ENCODE results near the gene FMO4.

DNA sequence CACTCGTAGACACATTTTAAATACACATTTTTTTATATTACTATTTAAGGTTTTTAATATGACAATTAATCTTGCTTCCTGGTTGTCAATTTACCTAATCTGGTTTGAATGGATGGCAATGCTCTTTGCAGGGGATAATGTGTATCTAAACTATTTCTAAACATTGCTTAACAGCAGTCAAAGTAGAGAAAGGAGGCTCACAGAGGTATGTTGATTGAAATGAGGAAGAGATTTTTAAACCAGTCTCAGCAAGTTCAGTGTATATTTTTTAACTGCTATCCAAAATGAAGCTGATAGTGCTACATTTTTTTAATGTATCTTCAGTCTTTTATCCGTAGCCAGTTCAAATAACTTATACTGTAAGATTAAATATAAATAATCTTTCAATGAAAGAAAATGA, 48.3 kb upstream of the FMO4 start:
- TF ChIP-seq, protein P1, sequence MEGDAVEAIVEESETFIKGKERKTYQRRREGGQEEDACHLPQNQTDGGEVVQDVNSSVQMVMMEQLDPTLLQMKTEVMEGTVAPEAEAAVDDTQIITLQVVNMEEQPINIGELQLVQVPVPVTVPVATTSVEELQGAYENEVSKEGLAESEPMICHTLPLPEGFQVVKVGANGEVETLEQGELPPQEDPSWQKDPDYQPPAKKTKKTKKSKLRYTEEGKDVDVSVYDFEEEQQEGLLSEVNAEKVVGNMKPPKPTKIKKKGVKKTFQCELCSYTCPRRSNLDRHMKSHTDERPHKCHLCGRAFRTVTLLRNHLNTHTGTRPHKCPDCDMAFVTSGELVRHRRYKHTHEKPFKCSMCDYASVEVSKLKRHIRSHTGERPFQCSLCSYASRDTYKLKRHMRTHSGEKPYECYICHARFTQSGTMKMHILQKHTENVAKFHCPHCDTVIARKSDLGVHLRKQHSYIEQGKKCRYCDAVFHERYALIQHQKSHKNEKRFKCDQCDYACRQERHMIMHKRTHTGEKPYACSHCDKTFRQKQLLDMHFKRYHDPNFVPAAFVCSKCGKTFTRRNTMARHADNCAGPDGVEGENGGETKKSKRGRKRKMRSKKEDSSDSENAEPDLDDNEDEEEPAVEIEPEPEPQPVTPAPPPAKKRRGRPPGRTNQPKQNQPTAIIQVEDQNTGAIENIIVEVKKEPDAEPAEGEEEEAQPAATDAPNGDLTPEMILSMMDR (IDR thresholded peaks at IDR 0.05; ENCODE audit: insufficient read depth, low read depth, low read length), result no peak
- TF ChIP-seq EZH2 (IDR thresholded peaks at IDR 0.05; ENCODE audit: insufficient read depth, low read length), result no peak

Measured in astrocyte (in vitro differentiated cells and primary cell).